Suprapubic skin (tissue), 4 donors: ENCODE data around the gene ZNF860. TPM values are rescaled to one million over a fixed set of nuclear protein-coding genes. Genes with fewer than 3 reads are reported as not detected.
"Not testable (repeated sequence)": the region's sequence is repeated elsewhere in the genome, so short reads cannot be mapped to it uniquely, and the experiment has no call there.

Experiments
- DNase-seq, 2 donors: peaks; one replicate each; pipeline ENCODE4 v3.0.0-alpha.2; 2019; ENCODE audit warnings: low spot score in 2 of 2
- H3K27ac ChIP-seq: fragments of 200-600 bp; sonication (generic); one replicate; pipeline ENCODE4 v1.5.1; 2019
- H3K27me3 ChIP-seq: fragments of 200-600 bp; sonication (generic); one replicate; pipeline ENCODE4 v1.5.1; 2019
- H3K36me3 ChIP-seq: fragments of 200-600 bp; sonication (generic); one replicate; pipeline ENCODE4 v1.5.1; 2019
- H3K4me1 ChIP-seq: fragments of 200-600 bp; sonication (generic); one replicate; pipeline ENCODE4 v1.5.1; 2019
- H3K4me3 ChIP-seq: fragments of 200-600 bp; sonication (generic); one replicate; pipeline ENCODE4 v1.5.1; 2019; ENCODE audit warnings: mild to moderate bottlenecking
- H3K9me3 ChIP-seq: fragments of 200-600 bp; sonication (generic); one replicate; pipeline ENCODE4 v1.5.1; 2019
- CTCF ChIP-seq, 2 donors: fragments of 200-600 bp in 1 of 2; fragments of 450-650 bp in 1 of 2; sonication (generic) in 1 of 2; IDR thresholded peaks; one replicate each; pipeline ENCODE4 v1.5.1; 2016 to 2019; ENCODE audit warnings: antibody characterized with exemption in 2 of 2, mild to moderate bottlenecking in 1 of 2, moderate library complexity in 1 of 2
- EP300 ChIP-seq: sonication (generic); formaldehyde crosslinking; IDR thresholded peaks from one replicate; pipeline ENCODE4 v1.6.1; 2017; ENCODE audit warnings: antibody characterized with exemption
- POLR2A ChIP-seq, 2 donors: fragments of 450-650 bp; IDR thresholded peaks; one replicate each; pipeline ENCODE4 v1.6.1; 2017; ENCODE audit warnings: antibody characterized with exemption in 2 of 2, mild to moderate bottlenecking in 2 of 2, moderate library complexity in 2 of 2
- POLR2AphosphoS5 ChIP-seq, 3 donors: sonication (generic); formaldehyde crosslinking; IDR thresholded peaks; one replicate each; pipeline ENCODE4 v1.6.1; 2017; ENCODE audit warnings: antibody characterized with exemption in 3 of 3
- WGBS: methylation state at CpG from one replicate; pipeline ENCODE4 v1.1.5; 2018; 5-methylcytosine and 5-hydroxymethylcytosine counted together
- total RNA-seq, 4 donors: library from RNA; depleted of rRNA; stranded (reverse); fragments of >200 nt; gene quantifications; one replicate each; pipeline ENCODE4 v1.1.0, GENCODE V29; 2016

The ZNF860 gene
- total RNA-seq, 4 donors from 2014 or later = 1.2 to 3.4 (median 1.7) TPM

DNA sequence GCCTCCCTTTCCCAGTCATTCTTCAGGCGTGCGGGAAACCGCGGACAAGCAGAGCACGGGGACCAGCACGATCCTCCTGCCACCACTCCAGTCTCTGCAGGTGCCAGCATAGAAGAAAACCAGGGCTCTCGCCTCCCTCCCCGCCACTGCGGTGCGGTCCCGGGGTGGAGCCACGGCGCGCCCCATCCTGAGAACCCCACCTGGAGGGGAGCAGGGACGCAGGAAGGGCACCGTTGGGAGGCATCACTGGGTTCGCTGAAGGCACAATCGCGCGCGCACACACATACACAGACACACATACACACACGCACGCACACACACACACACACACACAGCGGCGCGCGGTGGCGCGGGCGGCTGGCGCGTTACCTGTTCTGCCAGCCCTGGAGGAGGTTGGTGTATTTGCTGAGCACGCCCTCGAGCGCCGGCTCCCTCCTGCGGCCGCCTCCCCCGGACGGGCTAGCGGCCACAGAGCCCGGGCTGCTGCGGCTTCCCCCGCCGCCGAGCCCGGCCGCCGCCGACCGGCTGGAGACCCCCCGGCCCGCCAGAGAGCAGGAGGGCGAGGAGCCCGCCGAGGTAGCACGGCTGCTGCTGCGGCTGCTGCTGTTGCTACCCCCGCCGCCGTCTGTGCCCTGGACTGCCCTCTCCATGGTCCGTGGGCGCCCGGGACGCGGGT lies 882 bp upstream of the ZNF860 start:
- peak in 1 of 2 donors; percentile 73 for DNase-seq
- peaks cover 29% of the 10 kb centered on the region for H3K4me1 ChIP-seq
- whole genome bisulfite sequencing = 0% methylated on average over 6 of the region's 66 CpGs

GRCh38 chr3:31984321-31984720 lies 2.8 kb downstream of the ZNF860 start:
- Histone ChIP-seq H3K27ac (no peak overlapping the region), H3K9me3 (no peaks in the 10 kb centered on the region), H3K36me3 (no peaks in the 10 kb centered on the region), H3K4me3 (no peak overlapping the region), H3K4me1 (peaks cover 21% of the 10 kb centered on the region), H3K27me3 (no peaks in the 10 kb centered on the region)
- TF ChIP-seq POLR2A (IDR thresholded peaks at IDR 0.05) = no peak
- TF ChIP-seq EP300 = no peak
- no peak for TF ChIP-seq POLR2AphosphoS5 (IDR thresholded peaks at IDR 0.05)
- TF ChIP-seq CTCF (IDR thresholded peaks at IDR 0.05) = no peak
- no peak for DNase-seq
- 90% methylated on average over 4 of the region's 4 CpGs for WGBS

More for the DNA sequence above, 882 bp upstream of the ZNF860 start:
- peak overlapping the region; percentile 89 for H3K27ac ChIP-seq
- no peak for TF ChIP-seq CTCF (IDR thresholded peaks at IDR 0.05)
- peak in 1 of 3 donors; percentile 15 for TF ChIP-seq POLR2AphosphoS5 (IDR thresholded peaks at IDR 0.05)
- H3K27me3 ChIP-seq = no peaks in the 10 kb centered on the region
- H3K4me3 ChIP-seq = peak overlapping the region; percentile 60
- H3K36me3 ChIP-seq = no peaks in the 10 kb centered on the region
- no peaks in the 10 kb centered on the region for H3K9me3 ChIP-seq

GRCh38 chr3:31985831-31986230 lies 4.3 kb downstream of the ZNF860 start:
- H3K4me3 ChIP-seq = no peak overlapping the region
- H3K9me3 ChIP-seq = no peaks in the 10 kb centered on the region
- H3K4me1 ChIP-seq = peaks cover 8% of the 10 kb centered on the region
- 89% methylated on average over 2 of the region's 2 CpGs for WGBS
- no peak for DNase-seq
- no peaks in the 10 kb centered on the region for H3K36me3 ChIP-seq
- TF ChIP-seq POLR2AphosphoS5 (IDR thresholded peaks at IDR 0.05) = no peak
- TF ChIP-seq EP300 = no peak
- no peak for TF ChIP-seq CTCF (IDR thresholded peaks at IDR 0.05)
- TF ChIP-seq POLR2A (IDR thresholded peaks at IDR 0.05) = no peak
- H3K27me3 ChIP-seq = no peaks in the 10 kb centered on the region
- H3K27ac ChIP-seq = no peak overlapping the region

DNA sequence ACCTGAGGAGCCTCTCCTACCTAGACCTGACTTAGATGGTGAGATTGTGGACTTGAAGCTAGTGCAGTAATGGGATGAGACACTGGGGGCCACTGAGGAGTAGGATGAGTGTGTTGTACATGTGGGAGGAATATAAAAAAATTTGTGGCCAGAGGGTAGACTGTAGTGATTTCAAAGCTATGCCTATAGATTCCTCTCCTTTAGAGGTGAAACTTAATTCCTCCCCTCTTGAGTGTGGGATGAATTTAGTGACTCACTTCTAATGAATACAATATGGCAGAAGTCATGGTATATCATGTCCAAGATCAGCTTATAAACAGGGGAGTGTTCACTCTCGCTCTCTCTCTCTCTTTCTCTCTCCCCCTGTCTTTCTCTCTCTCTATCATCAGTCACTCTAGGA lies 6.7 kb downstream of the ZNF860 start:
- Histone ChIP-seq H3K9me3 (no peaks in the 10 kb centered on the region), H3K27me3 (no peaks in the 10 kb centered on the region), H3K36me3 (no peaks in the 10 kb centered on the region), H3K4me1 (no peaks in the 10 kb centered on the region), H3K4me3 (no peak overlapping the region), H3K27ac (no peak overlapping the region)
- DNase-seq = no peak
- WGBS = 60% methylated on average over 1 of the region's 1 CpG
- TF ChIP-seq POLR2AphosphoS5 (IDR thresholded peaks at IDR 0.05) (no peak), EP300 (no peak), POLR2A (IDR thresholded peaks at IDR 0.05) (no peak), CTCF (IDR thresholded peaks at IDR 0.05) (no peak)

DNA sequence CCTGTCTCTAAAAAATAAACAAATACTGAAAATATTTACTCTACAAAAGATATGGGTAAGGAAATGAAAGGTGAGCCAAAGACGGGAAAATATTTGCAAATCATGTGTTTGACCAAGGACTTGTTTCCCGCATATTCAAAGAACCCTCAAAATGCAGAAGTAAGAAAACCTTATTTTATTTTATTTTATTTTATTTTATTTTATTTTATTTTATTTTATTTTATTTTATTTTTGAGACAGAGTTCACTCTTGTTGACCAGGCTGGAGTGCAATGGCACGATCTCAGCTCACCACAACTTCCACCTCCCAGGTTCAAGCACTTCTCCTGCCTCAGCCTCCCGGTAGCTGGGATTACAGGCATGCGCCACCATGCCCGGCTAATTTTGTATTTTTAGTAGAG lies 11.4 kb downstream of the ZNF860 start:
- not testable (repeated sequence) for H3K9me3 ChIP-seq, H3K27me3 ChIP-seq, H3K4me1 ChIP-seq, H3K36me3 ChIP-seq, DNase-seq, H3K27ac ChIP-seq, H3K4me3 ChIP-seq
- WGBS = 94% methylated on average over 6 of the region's 6 CpGs

DNA sequence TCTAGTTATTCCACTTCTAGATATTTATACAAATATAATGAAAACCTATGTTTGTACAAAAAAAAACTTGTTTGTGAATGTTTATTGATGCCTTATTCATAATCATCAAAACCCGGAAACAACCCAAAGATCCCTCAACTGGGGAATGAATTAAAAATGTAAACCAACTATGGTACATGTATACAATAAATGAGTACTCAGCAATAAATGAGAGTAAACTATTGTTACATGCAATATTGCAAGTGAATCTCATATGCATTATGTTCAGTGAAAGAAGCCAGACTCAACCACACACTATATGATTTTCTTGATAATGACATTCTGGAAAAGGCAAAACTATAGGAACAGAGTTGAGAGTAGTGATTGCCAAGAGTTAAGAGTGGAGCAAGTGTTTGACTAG lies 12.3 kb downstream of the ZNF860 start:
- Histone ChIP-seq H3K27ac (no peak overlapping the region), H3K27me3 (no peaks in the 10 kb centered on the region), H3K36me3 (no peaks in the 10 kb centered on the region), H3K9me3 (no peaks in the 10 kb centered on the region), H3K4me3 (no peak overlapping the region), H3K4me1 (no peaks in the 10 kb centered on the region)
- TF ChIP-seq CTCF (IDR thresholded peaks at IDR 0.05) (no peak), POLR2A (IDR thresholded peaks at IDR 0.05) (no peak)
- DNase-seq = no peak
- 96% methylated on average over 1 of the region's 1 CpG for WGBS

- DNase-seq, H3K9me3 ChIP-seq: not testable (repeated sequence)
- WGBS = 62% methylated on average over 5 of the region's 5 CpGs
These were observed 13.5 kb downstream of the ZNF860 start for GRCh38 chr3:31995026-31995425.

More at GRCh38 chr3:31995026-31995425, 13.5 kb downstream of the ZNF860 start:
- H3K4me3 ChIP-seq, H3K4me1 ChIP-seq, H3K27me3 ChIP-seq, H3K27ac ChIP-seq, H3K36me3 ChIP-seq: not testable (repeated sequence)
